ENCODE results near the gene MRPL58. TPM values are rescaled to one million over a fixed set of nuclear protein-coding genes. Genes with fewer than 3 reads are reported as not detected.

MRPL58 gene
- 33.6 TPM for total RNA-seq

DNA sequence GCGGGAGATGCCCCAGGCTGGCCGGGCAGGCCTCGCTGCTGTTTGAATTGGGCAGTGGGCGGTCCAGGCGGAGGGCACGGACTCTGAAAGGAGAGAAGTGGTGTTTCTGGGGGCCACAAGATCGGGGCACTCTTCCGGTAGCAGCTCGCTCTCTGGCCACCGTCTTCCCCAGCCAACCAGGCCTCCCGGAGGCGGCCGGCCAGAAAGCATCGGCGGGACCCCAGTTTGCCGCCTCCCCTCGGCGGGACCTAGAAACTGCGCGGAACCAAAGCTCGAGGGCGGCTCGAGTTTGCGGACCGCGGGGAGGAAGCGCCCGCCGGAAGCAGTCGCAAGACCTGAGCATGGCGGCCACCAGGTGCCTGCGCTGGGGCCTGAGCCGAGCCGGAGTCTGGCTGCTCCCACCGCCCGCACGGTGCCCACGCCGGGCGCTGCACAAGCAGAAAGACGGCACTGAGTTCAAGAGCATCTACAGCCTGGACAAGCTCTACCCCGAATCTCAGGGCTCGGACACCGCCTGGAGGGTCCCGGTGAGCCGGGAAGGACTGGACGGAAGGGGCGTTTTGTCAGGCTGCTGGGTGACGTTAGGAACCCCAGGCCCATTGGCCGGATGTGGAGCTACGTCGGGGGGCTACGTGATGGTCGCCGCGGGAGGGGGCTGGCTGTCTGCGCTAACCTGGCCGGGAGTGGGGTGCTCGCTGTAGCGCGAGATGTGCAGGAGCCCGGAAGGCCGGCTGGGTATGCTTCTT is at the start of gene MRPL58:
MRPL58 (plus strand) TSS at position 325 of the 746 bp plus-strand sequence; CDS start at position 342, 17 bp downstream.
- no peaks in the 10 kb centered on the region for H3K27me3 ChIP-seq
- TF ChIP-seq POLR2A (IDR thresholded peaks at IDR 0.05) (peak in 1 of 2 donors; percentile 10), POLR2AphosphoS5 (IDR thresholded peaks at IDR 0.05; ENCODE audit: insufficient read depth in 1 of 2, low read depth in 1 of 2) (peak; percentile 58 to 81)
- TF ChIP-seq, protein P1, sequence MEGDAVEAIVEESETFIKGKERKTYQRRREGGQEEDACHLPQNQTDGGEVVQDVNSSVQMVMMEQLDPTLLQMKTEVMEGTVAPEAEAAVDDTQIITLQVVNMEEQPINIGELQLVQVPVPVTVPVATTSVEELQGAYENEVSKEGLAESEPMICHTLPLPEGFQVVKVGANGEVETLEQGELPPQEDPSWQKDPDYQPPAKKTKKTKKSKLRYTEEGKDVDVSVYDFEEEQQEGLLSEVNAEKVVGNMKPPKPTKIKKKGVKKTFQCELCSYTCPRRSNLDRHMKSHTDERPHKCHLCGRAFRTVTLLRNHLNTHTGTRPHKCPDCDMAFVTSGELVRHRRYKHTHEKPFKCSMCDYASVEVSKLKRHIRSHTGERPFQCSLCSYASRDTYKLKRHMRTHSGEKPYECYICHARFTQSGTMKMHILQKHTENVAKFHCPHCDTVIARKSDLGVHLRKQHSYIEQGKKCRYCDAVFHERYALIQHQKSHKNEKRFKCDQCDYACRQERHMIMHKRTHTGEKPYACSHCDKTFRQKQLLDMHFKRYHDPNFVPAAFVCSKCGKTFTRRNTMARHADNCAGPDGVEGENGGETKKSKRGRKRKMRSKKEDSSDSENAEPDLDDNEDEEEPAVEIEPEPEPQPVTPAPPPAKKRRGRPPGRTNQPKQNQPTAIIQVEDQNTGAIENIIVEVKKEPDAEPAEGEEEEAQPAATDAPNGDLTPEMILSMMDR (IDR thresholded peaks at IDR 0.05): peak in 2 of 3 experiments; percentile 14 to 28
- H3K27ac ChIP-seq: peak within 1 kb of the TSS; percentile 82
- H3K36me3 ChIP-seq: peaks cover 0 to under 1% of the 10 kb centered on the region in 2 donors
- DNase-seq (ENCODE audit: extremely low spot score in 2 of 2): no peak
- no peaks in the 10 kb centered on the region for H3K9me3 ChIP-seq
- intact Hi-C loops (cut with DNase I): no loop called here
- peaks cover 22% of the 10 kb centered on the region for H3K4me1 ChIP-seq
- peak within 1 kb of the TSS; percentile 67 to 79 for H3K4me3 ChIP-seq

DNA sequence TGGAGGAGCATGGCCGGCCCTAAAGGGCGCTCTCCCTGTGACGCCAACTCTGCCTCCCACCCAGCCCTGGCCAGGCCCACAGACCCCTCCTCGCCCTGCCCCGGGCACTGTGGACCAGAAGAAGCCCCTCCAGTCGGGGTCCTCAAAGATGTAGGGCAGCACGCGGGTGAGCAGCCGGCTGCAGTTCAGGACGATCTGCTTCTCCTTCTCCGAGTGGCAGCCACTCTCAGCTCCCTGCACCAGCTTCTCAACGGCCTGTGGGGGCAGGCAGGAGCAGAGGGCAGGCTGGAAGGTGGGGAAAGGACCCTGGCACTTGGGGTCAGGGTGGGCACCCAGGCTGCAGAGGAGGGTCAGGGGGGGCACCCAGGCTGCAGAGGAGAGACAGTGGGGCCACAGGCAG is 48.8 kb upstream of the MRPL58 start:
- Histone ChIP-seq H3K27me3 (no peaks in the 10 kb centered on the region), H3K36me3 (no peaks in the 10 kb centered on the region), H3K27ac (no peak overlapping the region), H3K9me3 (no peaks in the 10 kb centered on the region), H3K4me1 (peaks cover 12% of the 10 kb centered on the region), H3K4me3 (no peak overlapping the region)
- no peak for DNase-seq (ENCODE audit: extremely low spot score in 2 of 2)
- intact Hi-C loops (cut with DNase I): loop anchor here (5.0 to 10.0 kb wide), 3 partner anchors 71 to 244 kb away; partner anchors contain the start of gene NUP85
- TF ChIP-seq POLR2AphosphoS5 (IDR thresholded peaks at IDR 0.05; ENCODE audit: insufficient read depth in 1 of 2, low read depth in 1 of 2): no peak
- TF ChIP-seq POLR2A (IDR thresholded peaks at IDR 0.05): no peak
- TF ChIP-seq, protein P1 (IDR thresholded peaks at IDR 0.05): no peak

DNA sequence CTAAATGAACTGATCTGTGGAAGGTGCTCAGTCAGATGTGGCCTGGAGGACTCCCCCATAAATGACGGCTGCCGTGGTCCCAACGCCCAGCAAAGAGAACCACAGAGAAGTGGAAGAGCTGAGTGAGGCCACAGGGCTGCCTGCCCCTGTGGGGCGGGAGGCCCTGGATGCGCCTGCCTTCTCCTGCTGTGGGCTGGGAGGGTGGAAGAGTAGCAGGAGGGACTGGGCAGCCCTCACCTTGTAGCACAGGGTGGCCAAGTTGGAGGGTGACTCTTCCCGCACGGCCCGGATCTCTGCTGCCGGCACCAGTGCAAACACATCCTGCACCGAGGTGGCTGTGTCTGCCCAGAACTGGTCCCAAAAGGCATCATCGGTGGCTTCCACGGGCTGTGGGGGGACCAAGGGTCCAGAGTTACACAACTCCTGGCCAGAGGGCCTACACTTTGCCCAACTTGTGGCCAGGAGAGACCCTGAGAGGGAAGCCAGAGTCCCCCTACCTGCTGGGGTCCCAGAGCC is 48.2 kb upstream of the MRPL58 start:
- Histone ChIP-seq H3K9me3 (no peaks in the 10 kb centered on the region), H3K27ac (no peak overlapping the region), H3K27me3 (no peaks in the 10 kb centered on the region), H3K4me3 (no peak overlapping the region), H3K36me3 (no peaks in the 10 kb centered on the region), H3K4me1 (peaks cover 13% of the 10 kb centered on the region)
- TF ChIP-seq POLR2AphosphoS5 (IDR thresholded peaks at IDR 0.05; ENCODE audit: insufficient read depth in 1 of 2, low read depth in 1 of 2) (no peak), POLR2A (IDR thresholded peaks at IDR 0.05) (no peak)
- TF ChIP-seq, protein P1 (IDR thresholded peaks at IDR 0.05): no peak
- intact Hi-C loops (cut with DNase I): loop anchor here (5.0 to 10.0 kb wide), 3 partner anchors 70 to 243 kb away; partner anchors contain the start of gene NUP85
- no peak for DNase-seq (ENCODE audit: extremely low spot score in 2 of 2)

DNA sequence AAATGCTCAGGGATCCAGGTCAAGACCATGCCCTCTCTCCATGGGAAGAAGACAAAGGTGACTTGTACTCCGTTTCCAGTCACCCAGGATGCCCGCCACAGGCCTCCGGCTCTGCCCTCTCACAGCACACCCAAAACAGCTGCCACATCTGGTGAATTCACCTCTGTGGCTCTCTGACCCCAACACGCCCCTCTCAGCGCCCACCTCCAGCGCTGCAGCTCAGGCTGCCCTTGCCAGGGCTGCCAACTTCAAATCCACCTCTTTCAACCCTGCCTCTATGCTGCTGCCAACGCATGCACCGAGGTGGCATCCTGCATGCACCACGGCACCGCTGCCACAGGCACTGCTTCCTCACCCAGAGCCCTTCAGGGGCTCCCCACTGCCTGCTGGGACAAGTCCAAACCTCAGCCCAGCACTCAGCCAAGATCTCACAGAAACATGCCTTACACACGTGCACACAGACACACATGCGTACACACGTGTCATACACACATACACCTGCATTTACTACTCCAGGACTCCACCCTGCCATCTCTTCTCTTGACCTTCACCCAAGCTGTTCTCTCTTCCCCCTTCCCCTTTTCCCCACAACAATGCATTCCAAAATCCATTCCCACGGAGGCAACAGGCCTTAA is 47.4 kb upstream of the MRPL58 start:
- Histone ChIP-seq H3K9me3 (no peaks in the 10 kb centered on the region), H3K27me3 (no peaks in the 10 kb centered on the region), H3K4me1 (peaks cover 13% of the 10 kb centered on the region), H3K27ac (no peak overlapping the region), H3K4me3 (no peak overlapping the region), H3K36me3 (no peaks in the 10 kb centered on the region)
- DNase-seq (ENCODE audit: extremely low spot score in 2 of 2): no peak
- intact Hi-C loops (cut with DNase I): loop anchor here (5.0 to 10.0 kb wide), 3 partner anchors 70 to 242 kb away; partner anchors contain the start of gene NUP85
- TF ChIP-seq, protein P1 (IDR thresholded peaks at IDR 0.05): no peak
- no peak for TF ChIP-seq POLR2A (IDR thresholded peaks at IDR 0.05)
- no peak for TF ChIP-seq POLR2AphosphoS5 (IDR thresholded peaks at IDR 0.05; ENCODE audit: insufficient read depth in 1 of 2, low read depth in 1 of 2)
